GM12891 (cell line): ENCODE data around the gene TADA1.

Source experiments
- POLR2A ChIP-seq: IDR thresholded peaks from 2 replicates; pipeline ENCODE4 v1.6.1; 2011; ENCODE audit warnings: low read depth, low read length, control low read depth
- POLR2AphosphoS5 ChIP-seq: IDR thresholded peaks from 2 replicates; pipeline ENCODE4 v1.6.1; 2011; ENCODE audit warnings: low read depth, low read length, control low read depth
- POU2F2 ChIP-seq: IDR thresholded peaks from 2 replicates; pipeline ENCODE4 v1.6.1; 2011; ENCODE audit warnings: low read depth, mild to moderate bottlenecking, control low read depth, low read length, moderate library complexity
- TAF1 ChIP-seq: IDR thresholded peaks from 2 replicates; pipeline ENCODE4 v1.6.1; 2011; ENCODE audit warnings: low read depth, low read length, control low read depth

GRCh38 chr1:166811691-166812090 is 64.4 kb downstream of the TADA1 start:
- TF ChIP-seq POLR2AphosphoS5 = no peak
- TF ChIP-seq TAF1 = no peak
- TF ChIP-seq POLR2A = no peak
- no peak for TF ChIP-seq POU2F2
